Testis (tissue), 2 donors: ENCODE results near the gene SAP130.

ENCODE experiments used
- POLR2A ChIP-seq: fragments of 450-650 bp; IDR thresholded peaks from one replicate; pipeline ENCODE4 v1.6.1; 2017; ENCODE audit warnings: antibody characterized with exemption, mild to moderate bottlenecking, moderate library complexity
- TF ChIP-seq, protein P1 (sequence below), 3 experiments: fragments of 450-650 bp in 2 of 3; fragments of 200-600 bp in 1 of 3; sonication (generic) in 1 of 3; IDR thresholded peaks; one replicate each; pipeline ENCODE4 v1.5.1; 2016 to 2019; ENCODE audit warnings: antibody characterized with exemption in 3 of 3, mild to moderate bottlenecking in 2 of 3, moderate library complexity in 1 of 3

DNA sequence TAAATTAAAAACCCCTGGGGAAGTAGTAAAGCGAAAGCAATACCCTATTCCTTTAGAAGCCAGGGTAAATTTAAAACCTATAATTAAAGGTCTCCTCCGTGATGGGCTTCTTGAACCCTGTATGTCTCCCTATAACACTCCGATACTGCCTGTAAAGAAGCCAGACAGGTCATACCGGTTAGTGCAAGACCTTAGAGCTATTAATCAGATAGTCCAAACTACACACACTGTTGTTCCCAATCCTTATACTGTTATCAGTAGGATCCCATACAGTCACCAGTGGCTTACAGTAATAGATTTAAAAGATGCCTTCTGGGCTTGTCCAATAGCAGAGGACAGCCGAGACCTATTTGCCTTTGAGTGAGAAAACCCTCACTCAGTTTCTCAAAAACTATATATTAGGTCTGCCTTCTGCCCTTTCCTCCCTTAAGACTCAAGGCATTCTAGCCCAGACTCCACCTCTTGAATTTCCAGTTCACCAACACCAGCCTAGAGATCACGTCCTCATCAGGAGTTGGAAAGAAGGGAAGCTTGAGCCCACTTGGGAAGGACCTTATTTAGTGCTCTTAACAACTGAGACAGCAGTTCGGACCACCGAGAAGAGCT is 12.4 kb upstream of the SAP130 start:
- TF ChIP-seq, protein P1, sequence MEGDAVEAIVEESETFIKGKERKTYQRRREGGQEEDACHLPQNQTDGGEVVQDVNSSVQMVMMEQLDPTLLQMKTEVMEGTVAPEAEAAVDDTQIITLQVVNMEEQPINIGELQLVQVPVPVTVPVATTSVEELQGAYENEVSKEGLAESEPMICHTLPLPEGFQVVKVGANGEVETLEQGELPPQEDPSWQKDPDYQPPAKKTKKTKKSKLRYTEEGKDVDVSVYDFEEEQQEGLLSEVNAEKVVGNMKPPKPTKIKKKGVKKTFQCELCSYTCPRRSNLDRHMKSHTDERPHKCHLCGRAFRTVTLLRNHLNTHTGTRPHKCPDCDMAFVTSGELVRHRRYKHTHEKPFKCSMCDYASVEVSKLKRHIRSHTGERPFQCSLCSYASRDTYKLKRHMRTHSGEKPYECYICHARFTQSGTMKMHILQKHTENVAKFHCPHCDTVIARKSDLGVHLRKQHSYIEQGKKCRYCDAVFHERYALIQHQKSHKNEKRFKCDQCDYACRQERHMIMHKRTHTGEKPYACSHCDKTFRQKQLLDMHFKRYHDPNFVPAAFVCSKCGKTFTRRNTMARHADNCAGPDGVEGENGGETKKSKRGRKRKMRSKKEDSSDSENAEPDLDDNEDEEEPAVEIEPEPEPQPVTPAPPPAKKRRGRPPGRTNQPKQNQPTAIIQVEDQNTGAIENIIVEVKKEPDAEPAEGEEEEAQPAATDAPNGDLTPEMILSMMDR (IDR thresholded peaks at IDR 0.05), result no peak
- no peak for TF ChIP-seq POLR2A
